ENCODE measurements around the gene DBT. TPM values are rescaled to one million over a fixed set of nuclear protein-coding genes. Genes with fewer than 3 reads are reported as not detected.
"Not testable (repeated sequence)": the region's sequence is repeated elsewhere in the genome, so short reads cannot be mapped to it uniquely, and the experiment has no call there.

Gene DBT
- total RNA-seq, 1 donor from 2014 or later, result 13.7 TPM

GRCh38 chr1:100237091-100237490 is 12.5 kb downstream of the DBT start:
- no peak for DNase-seq (ENCODE audit: low spot score)
- Mint-ChIP-seq H3K36me3 (peaks cover 6% of the 10 kb centered on the region), H3K4me3 (no peak overlapping the region), H3K27ac (no peak overlapping the region), H3K9me3 (no peaks in the 10 kb centered on the region), H3K27me3 (ENCODE audit: insufficient read depth, low read depth) (no peaks in the 10 kb centered on the region), H3K4me1 (no peaks in the 10 kb centered on the region)
- peaks cover 22% of the 10 kb centered on the region for H3K79me2 ChIP-seq (ENCODE audit: low read depth)
- H2AFZ ChIP-seq (replicated peaks), result no peak overlapping the region
- no peak overlapping the region for H3K9ac ChIP-seq
- H4K20me1 ChIP-seq (ENCODE audit: low read depth), result no peaks in the 10 kb centered on the region
- no peak overlapping the region for H3K4me3 ChIP-seq
- no peaks in the 10 kb centered on the region for H3F3A ChIP-seq (ENCODE audit: low read depth)
- H3K27me3 ChIP-seq, result no peaks in the 10 kb centered on the region
- H3K27ac ChIP-seq, result no peak overlapping the region
- no peak overlapping the region for H3K4me2 ChIP-seq
- TF ChIP-seq CTCF (IDR thresholded peaks at IDR 0.05), result no peak
- no peak for TF ChIP-seq EZH2 (IDR thresholded peaks at IDR 0.05)
- no peak for TF ChIP-seq EZH2phosphoT487 (IDR thresholded peaks at IDR 0.05)
- H3K36me3 ChIP-seq, result peaks cover 18% of the 10 kb centered on the region
- no peaks in the 10 kb centered on the region for H3K4me1 ChIP-seq
- no peaks in the 10 kb centered on the region for H3K9me3 ChIP-seq (ENCODE audit: low read depth)

GRCh38 chr1:100234432-100234831 is 15.2 kb downstream of the DBT start:
- no peaks in the 10 kb centered on the region for H3K9me3 ChIP-seq (ENCODE audit: low read depth)
- H2AFZ ChIP-seq (replicated peaks), result no peak overlapping the region
- Mint-ChIP-seq H3K4me3 (no peak overlapping the region), H3K9me3 (no peaks in the 10 kb centered on the region), H3K27ac (no peak overlapping the region), H3K27me3 (ENCODE audit: insufficient read depth, low read depth) (no peaks in the 10 kb centered on the region), H3K36me3 (peaks cover 8% of the 10 kb centered on the region), H3K4me1 (no peaks in the 10 kb centered on the region)
- no peak overlapping the region for H3K9ac ChIP-seq
- no peak for TF ChIP-seq EZH2 (IDR thresholded peaks at IDR 0.05)
- TF ChIP-seq EZH2phosphoT487 (IDR thresholded peaks at IDR 0.05), result no peak
- no peak for TF ChIP-seq CTCF (IDR thresholded peaks at IDR 0.05)
- H3K36me3 ChIP-seq, result peaks cover 18% of the 10 kb centered on the region
- no peak overlapping the region for H3K4me3 ChIP-seq
- no peaks in the 10 kb centered on the region for H3F3A ChIP-seq (ENCODE audit: low read depth)
- no peaks in the 10 kb centered on the region for H3K4me1 ChIP-seq
- peaks cover 5% of the 10 kb centered on the region for H3K79me2 ChIP-seq (ENCODE audit: low read depth)
- no peaks in the 10 kb centered on the region for H3K27me3 ChIP-seq
- H3K4me2 ChIP-seq, result no peak overlapping the region
- no peak overlapping the region for H3K27ac ChIP-seq
- DNase-seq (ENCODE audit: low spot score), result no peak
- H4K20me1 ChIP-seq (ENCODE audit: low read depth), result no peaks in the 10 kb centered on the region

GRCh38 chr1:100233566-100233965 is 16.1 kb downstream of the DBT start:
- H3K79me2 ChIP-seq (ENCODE audit: low read depth); H3K9me3 Mint-ChIP-seq; H3K27me3 ChIP-seq; H3K9me3 ChIP-seq (ENCODE audit: low read depth); H3K4me3 Mint-ChIP-seq; H3K4me3 ChIP-seq; H3F3A ChIP-seq (ENCODE audit: low read depth); DNase-seq (ENCODE audit: low spot score); H4K20me1 ChIP-seq (ENCODE audit: low read depth); H2AFZ ChIP-seq (replicated peaks); H3K4me1 ChIP-seq; H3K4me2 ChIP-seq; H3K4me1 Mint-ChIP-seq; H3K27ac ChIP-seq; H3K27me3 Mint-ChIP-seq (ENCODE audit: insufficient read depth, low read depth); H3K27ac Mint-ChIP-seq; H3K36me3 Mint-ChIP-seq: not testable (repeated sequence)
- peak overlapping the region; percentile 23 for H3K9ac ChIP-seq
- peaks cover 18% of the 10 kb centered on the region for H3K36me3 ChIP-seq

GRCh38 chr1:100232156-100232555 is 17.5 kb downstream of the DBT start:
- H3K27me3 ChIP-seq, result no peaks in the 10 kb centered on the region
- no peak for DNase-seq (ENCODE audit: low spot score)
- no peaks in the 10 kb centered on the region for H3K27me3 Mint-ChIP-seq (ENCODE audit: insufficient read depth, low read depth)
- no peak overlapping the region for H2AFZ ChIP-seq (replicated peaks)
- TF ChIP-seq EZH2phosphoT487 (IDR thresholded peaks at IDR 0.05), result no peak
- no peak for TF ChIP-seq EZH2 (IDR thresholded peaks at IDR 0.05)
- no peak for TF ChIP-seq CTCF (IDR thresholded peaks at IDR 0.05)
- no peak overlapping the region for H3K9ac ChIP-seq
- peaks cover 18% of the 10 kb centered on the region for H3K36me3 ChIP-seq
- no peak overlapping the region for H3K27ac Mint-ChIP-seq
- no peak overlapping the region for H3K4me2 ChIP-seq
- H3K9me3 ChIP-seq (ENCODE audit: low read depth), result no peaks in the 10 kb centered on the region
- no peaks in the 10 kb centered on the region for H3K4me1 Mint-ChIP-seq
- no peak overlapping the region for H3K27ac ChIP-seq
- H3F3A ChIP-seq (ENCODE audit: low read depth), result no peaks in the 10 kb centered on the region
- H4K20me1 ChIP-seq (ENCODE audit: low read depth), result no peaks in the 10 kb centered on the region
- H3K4me3 Mint-ChIP-seq, result no peak overlapping the region
- no peak overlapping the region for H3K4me3 ChIP-seq
- H3K9me3 Mint-ChIP-seq, result no peaks in the 10 kb centered on the region
- H3K4me1 ChIP-seq, result no peaks in the 10 kb centered on the region
- H3K36me3 Mint-ChIP-seq, result peaks cover 6% of the 10 kb centered on the region
- H3K79me2 ChIP-seq (ENCODE audit: low read depth), result peaks cover 5% of the 10 kb centered on the region
